GM18526 (cell line): ENCODE measurements around the gene ZFP36.

Experiments
- POLR2A ChIP-seq: IDR thresholded peaks from 3 replicates; pipeline ENCODE4 v1.6.1; 2011; ENCODE audit not compliant: insufficient read length; ENCODE audit errors: extremely low read depth

Gene ZFP36

GRCh38 chr19:39406656-39407409 is at the start of gene ZFP36:
Gene ZFP36 (plus strand): TSS chr19:39406847. CDS start chr19:39406905, 58 bp downstream.
- TF ChIP-seq POLR2A: peak; percentile 100

GRCh38 chr19:39359026-39359425 is 47.6 kb upstream of the ZFP36 start:
- no peak for TF ChIP-seq POLR2A

- no peak for TF ChIP-seq POLR2A
Observed at GRCh38 chr19:39360599-39360998, 46.0 kb upstream of the ZFP36 start.

- no peak for TF ChIP-seq POLR2A
Observed at GRCh38 chr19:39362682-39363657, 43.7 kb upstream of the ZFP36 start.

GRCh38 chr19:39363901-39364457 is 42.7 kb upstream of the ZFP36 start:
- no peak for TF ChIP-seq POLR2A

- no peak for TF ChIP-seq POLR2A
Observed at GRCh38 chr19:39365531-39365930, 41.1 kb upstream of the ZFP36 start.

- no peak for TF ChIP-seq POLR2A
Observed at GRCh38 chr19:39369200-39369599, 37.4 kb upstream of the ZFP36 start.

- no peak for TF ChIP-seq POLR2A
Observed at GRCh38 chr19:39370735-39371134, 35.9 kb upstream of the ZFP36 start.

- no peak for TF ChIP-seq POLR2A
Observed at GRCh38 chr19:39372047-39372802, 34.4 kb upstream of the ZFP36 start.

- TF ChIP-seq POLR2A: no peak
Observed at GRCh38 chr19:39372941-39373340, 33.7 kb upstream of the ZFP36 start.

- TF ChIP-seq POLR2A: no peak
Observed at GRCh38 chr19:39375929-39376328, 30.7 kb upstream of the ZFP36 start.

GRCh38 chr19:39377373-39378362 is 29.0 kb upstream of the ZFP36 start:
- TF ChIP-seq POLR2A: no peak

- TF ChIP-seq POLR2A: no peak
Observed at GRCh38 chr19:39379865-39380396, 26.7 kb upstream of the ZFP36 start.

GRCh38 chr19:39380521-39381502 is 25.8 kb upstream of the ZFP36 start:
- TF ChIP-seq POLR2A: no peak
